GM23338 (cell line): Measurements from ENCODE around the gene TMEM163.

ENCODE experiments used
- CREB1 ChIP-seq: fragments of 250-450 bp; sonication (Bioruptor Pico); IDR thresholded peaks from 2 replicates; pipeline ENCODE4 v1.5.0; 2020; ENCODE audit warnings: low read depth, mild to moderate bottlenecking, moderate library complexity
- EZH2 ChIP-seq: fragments of 200-600 bp; sonication (generic); IDR thresholded peaks from one replicate; pipeline ENCODE4 v1.8.0; 2017; ENCODE audit warnings: antibody characterized with exemption, mild to moderate bottlenecking, low read depth; ENCODE audit not compliant: unreplicated experiment
- EZH2phosphoT487 ChIP-seq: fragments of 200-600 bp; sonication (generic); IDR thresholded peaks from one replicate; pipeline ENCODE4 v1.8.1; 2018; ENCODE audit warnings: antibody characterized with exemption; ENCODE audit not compliant: unreplicated experiment
- JUNB ChIP-seq: IDR thresholded peaks from one replicate; pipeline ENCODE4 v1.6.1; 2016; ENCODE audit warnings: antibody characterized with exemption; ENCODE audit not compliant: unreplicated experiment
- NANOG ChIP-seq: IDR thresholded peaks from 2 replicates; pipeline ENCODE4 v1.6.1; 2016; ENCODE audit warnings: antibody characterized with exemption, borderline replicate concordance
- POLR2AphosphoS5 ChIP-seq: IDR thresholded peaks from 2 replicates; pipeline ENCODE4 v1.6.1; 2016; ENCODE audit warnings: antibody characterized with exemption, low read depth
- ZNF114 ChIP-seq: fragments of 250-450 bp; sonication (Bioruptor Pico); IDR thresholded peaks from 2 replicates; pipeline ENCODE4 v1.5.0; 2020; ENCODE audit warnings: mild to moderate bottlenecking, moderate library complexity
- TF ChIP-seq, protein P1 (sequence below), 2 experiments: fragments of 200-600 bp in 1 of 2; sonication (generic) in 1 of 2; conservative IDR thresholded peaks; 2 replicates each; pipeline versions ENCODE4 v1.5.1 to v1.6.1; 2016 to 2017; ENCODE audit warnings: antibody characterized with exemption in 2 of 2, low read depth in 2 of 2, mild to moderate bottlenecking in 2 of 2, moderate library complexity in 1 of 2
- TF ChIP-seq, protein P2 (sequence below): IDR thresholded peaks from 2 replicates; pipeline ENCODE4 v1.6.1; 2016; ENCODE audit warnings: antibody characterized with exemption

DNA sequence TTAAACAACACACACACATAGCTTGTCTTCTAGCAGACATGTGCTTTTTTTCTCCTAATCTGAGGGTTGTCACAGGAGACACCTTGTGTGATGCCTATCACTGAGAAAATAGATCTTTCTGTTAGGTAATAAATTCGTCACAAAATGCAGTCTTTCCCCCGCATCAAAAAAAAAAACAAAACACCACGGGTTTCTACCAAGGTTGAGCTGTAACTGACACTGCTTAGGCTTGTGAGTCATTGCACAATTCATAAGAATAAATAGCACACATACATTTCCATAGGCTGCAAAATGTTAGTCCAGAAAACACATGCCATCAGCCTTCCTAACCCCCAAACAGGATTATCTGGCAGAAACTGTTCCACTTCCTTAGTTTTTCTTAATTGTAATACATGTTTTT, 6.5 kb downstream of the TMEM163 start:
- TF ChIP-seq, protein P1, sequence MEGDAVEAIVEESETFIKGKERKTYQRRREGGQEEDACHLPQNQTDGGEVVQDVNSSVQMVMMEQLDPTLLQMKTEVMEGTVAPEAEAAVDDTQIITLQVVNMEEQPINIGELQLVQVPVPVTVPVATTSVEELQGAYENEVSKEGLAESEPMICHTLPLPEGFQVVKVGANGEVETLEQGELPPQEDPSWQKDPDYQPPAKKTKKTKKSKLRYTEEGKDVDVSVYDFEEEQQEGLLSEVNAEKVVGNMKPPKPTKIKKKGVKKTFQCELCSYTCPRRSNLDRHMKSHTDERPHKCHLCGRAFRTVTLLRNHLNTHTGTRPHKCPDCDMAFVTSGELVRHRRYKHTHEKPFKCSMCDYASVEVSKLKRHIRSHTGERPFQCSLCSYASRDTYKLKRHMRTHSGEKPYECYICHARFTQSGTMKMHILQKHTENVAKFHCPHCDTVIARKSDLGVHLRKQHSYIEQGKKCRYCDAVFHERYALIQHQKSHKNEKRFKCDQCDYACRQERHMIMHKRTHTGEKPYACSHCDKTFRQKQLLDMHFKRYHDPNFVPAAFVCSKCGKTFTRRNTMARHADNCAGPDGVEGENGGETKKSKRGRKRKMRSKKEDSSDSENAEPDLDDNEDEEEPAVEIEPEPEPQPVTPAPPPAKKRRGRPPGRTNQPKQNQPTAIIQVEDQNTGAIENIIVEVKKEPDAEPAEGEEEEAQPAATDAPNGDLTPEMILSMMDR (conservative IDR thresholded peaks at IDR 0.05; ENCODE audit: low read depth in 2 of 2) = no peak
- TF ChIP-seq EZH2 (no peak), ZNF114 (CRISPR knock-in tag) (no peak), POLR2AphosphoS5 (no peak), JUNB (no peak), EZH2phosphoT487 (no peak), NANOG (no peak), CREB1 (CRISPR knock-in tag) (no peak)
- TF ChIP-seq, protein P2, sequence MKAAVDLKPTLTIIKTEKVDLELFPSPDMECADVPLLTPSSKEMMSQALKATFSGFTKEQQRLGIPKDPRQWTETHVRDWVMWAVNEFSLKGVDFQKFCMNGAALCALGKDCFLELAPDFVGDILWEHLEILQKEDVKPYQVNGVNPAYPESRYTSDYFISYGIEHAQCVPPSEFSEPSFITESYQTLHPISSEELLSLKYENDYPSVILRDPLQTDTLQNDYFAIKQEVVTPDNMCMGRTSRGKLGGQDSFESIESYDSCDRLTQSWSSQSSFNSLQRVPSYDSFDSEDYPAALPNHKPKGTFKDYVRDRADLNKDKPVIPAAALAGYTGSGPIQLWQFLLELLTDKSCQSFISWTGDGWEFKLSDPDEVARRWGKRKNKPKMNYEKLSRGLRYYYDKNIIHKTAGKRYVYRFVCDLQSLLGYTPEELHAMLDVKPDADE = no peak
